ENCODE data around the gene CCL4.

Gene CCL4

DNA sequence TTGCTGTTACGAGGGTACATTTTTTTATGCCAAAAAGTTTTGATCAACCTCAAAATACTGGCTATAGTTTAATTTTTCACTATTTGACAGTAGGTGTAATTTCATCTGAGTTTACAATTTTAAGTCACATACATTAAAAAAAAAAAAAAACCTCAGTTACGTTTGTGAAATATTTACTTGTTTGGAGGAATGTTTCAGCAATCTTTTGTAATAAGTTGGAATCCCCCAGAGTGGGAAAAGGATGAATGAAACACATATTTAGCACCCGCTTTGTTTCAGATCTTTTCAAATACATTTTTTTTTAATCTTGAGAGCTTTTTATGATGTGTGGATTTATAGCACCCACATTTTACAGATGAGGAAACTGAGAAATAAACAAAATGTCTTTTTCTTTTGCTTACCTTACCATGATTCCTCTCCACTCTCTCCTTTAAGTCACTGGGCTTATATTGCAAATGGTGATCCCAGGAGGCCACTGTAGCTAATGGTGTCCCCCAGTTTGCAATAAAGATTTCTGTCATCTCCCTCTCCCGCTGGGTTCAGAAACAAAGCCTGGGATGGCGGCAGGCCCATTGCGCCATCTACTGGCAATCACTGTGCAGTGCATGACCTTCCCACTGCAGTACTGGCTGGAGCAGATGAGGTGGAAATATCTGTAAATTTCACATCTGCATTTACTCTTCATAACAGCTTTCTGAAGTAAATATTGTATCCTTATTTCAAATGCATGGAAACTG is 45.1 kb downstream of the CCL4 start:
- DNase-seq, result peak; percentile 73 to 78

DNA sequence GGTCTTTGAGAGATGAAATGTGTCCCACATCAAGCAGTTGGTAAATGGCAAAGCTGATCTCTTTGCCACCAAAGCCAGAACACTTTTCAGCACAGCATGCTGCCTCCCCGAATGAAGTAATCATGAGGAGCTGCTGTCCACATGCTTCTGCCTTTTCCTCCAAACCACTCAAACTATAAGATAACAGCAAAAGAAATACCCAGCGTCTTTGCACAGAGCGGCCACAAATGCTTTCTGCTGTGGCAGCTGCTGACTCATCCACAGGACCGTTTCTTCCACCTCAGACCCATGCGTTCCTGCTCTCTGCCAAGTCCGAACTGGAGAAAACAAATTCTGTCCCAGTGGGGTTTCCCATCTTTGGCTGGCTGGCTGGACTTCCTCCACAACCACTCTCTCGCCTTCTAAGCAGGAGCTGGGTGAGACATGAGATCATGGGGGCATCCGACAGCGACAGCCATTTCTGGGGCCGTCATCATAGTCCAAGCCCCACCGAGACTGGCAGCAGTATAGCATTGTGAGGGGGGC is 45.7 kb downstream of the CCL4 start:
- DNase-seq, result no peak

DNA sequence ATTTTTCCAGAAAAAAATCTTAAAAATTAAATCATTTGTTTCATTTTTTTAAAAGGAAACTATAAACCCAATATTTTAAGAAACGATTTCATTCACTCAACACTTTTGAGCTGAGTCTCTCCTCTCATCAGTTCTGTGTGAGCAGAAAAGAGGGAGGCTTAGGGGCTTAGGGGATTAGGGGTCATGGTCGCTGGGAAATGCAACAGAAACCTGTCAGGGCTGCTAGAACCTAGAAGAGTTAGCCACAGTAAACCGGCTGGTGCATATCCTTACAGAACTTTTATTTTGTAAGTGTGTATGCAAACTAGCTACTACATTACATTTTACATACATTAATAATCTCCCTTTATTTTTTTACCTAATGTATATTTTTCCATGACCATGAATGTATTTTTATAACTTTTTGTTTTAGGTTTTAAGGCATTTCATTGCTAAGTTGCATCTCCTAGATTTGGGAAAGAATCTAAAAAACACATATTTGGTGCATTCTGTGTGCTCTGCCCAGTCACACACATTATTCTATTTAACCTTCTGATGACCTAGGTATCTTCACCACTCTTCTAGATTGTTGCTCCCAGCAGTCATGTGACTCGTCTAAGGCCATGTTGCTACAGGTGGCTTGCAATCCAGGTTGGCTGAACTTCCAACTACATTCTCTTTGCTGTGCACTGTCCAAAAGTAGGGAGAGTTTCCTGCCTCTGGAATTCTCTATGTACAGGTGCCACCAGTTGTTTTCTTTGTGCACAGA is 48.4 kb downstream of the CCL4 start:
- DNase-seq, result no peak

DNA sequence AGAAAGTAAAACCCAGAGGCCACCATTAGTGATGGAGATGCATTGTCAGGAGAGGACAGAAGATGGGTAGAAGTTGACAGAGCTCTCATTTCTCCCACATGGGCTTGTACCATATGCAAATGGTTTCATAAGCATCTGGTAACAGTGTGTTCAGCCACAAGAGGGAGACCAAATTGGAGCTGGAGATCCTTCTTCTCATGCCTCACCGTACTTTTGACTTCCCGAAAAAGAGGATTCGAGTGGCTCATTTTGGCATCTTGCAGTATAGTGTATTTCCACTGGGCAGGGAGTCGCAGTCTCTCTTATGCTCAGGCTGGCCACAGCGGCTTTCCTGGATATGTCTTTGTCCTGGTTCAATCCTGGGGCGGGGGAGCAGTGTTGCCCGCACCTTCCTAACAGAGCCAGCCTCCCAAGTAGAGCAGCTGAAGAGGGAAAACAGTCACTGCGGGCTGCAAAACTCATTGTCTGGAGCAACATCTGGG is 49.1 kb downstream of the CCL4 start:
- no peak for DNase-seq

DNA sequence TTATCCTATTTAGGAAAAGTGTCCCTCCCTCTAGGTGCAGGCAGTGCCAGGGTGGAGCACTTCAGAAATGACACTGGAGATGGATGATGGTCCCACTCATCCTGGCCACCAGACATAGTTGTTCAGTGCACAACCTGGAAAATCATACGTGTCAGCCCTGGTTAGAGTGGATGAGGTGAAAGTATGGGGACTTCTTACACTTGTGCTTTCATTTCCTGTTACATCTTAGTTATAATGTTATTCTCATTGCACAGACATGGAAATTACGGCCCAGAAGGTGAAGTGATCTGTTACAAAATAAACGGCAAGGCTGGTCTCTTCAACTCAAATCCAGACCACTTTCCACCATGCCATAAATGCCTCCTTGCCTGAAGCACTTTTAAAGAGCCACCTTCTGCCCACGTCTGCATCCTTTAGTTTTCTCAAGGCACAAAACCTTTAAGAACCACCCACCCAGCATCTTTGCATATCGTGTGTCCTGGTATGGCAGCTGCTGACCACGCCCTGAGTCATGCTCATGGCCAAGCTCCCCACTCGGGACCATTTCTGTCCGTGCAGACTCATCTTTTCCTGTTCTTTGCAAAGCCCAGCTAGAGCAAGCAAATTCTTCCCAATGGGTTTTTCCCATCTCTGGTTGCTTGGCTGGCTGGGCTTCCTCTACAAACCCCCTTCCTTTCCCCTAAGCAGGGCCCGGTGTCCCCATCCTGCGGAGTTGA is 50.4 kb downstream of the CCL4 start:
- no peak for DNase-seq

All from CD4-positive, alpha-beta T cell treated with Interleukin-4 for 1 hour (primary cell).